ENCODE results near the gene MCM7.

DNA sequence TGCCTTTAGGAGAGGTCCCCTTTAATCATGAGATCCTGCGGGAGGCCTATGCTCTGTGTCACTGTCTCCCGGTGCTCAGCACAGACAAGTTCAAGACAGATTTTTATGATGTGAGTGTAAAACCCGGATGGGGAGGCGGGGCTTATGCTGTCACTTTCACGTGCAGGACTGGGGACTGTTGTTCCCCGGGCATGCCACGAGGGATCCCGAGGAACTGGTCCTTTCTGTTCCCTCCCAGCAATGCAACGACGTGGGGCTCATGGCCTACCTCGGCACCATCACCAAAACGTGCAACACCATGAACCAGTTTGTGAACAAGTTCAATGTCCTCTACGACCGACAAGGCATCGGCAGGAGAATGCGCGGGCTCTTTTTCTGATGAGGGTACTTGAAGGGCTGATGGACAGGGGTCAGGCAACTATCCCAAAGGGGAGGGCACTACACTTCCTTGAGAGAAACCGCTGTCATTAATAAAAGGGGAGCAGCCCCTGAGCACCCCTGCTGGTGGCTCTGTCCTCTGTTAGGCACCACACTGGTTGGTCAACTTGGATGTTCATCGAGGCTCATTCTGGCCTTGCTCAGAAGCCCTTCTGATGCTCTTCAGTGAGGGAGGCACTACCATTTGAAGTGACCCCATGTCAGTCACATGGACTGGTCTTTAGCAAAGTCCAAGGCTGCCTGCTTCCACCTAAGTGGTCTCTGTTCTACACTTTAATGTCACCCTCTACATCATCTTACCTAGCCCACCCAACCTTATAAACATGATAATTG is 9.6 kb downstream of the MCM7 start:
- TF ChIP-seq, protein P1, sequence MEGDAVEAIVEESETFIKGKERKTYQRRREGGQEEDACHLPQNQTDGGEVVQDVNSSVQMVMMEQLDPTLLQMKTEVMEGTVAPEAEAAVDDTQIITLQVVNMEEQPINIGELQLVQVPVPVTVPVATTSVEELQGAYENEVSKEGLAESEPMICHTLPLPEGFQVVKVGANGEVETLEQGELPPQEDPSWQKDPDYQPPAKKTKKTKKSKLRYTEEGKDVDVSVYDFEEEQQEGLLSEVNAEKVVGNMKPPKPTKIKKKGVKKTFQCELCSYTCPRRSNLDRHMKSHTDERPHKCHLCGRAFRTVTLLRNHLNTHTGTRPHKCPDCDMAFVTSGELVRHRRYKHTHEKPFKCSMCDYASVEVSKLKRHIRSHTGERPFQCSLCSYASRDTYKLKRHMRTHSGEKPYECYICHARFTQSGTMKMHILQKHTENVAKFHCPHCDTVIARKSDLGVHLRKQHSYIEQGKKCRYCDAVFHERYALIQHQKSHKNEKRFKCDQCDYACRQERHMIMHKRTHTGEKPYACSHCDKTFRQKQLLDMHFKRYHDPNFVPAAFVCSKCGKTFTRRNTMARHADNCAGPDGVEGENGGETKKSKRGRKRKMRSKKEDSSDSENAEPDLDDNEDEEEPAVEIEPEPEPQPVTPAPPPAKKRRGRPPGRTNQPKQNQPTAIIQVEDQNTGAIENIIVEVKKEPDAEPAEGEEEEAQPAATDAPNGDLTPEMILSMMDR (IDR thresholded peaks at IDR 0.05) = no peak
- no peak for TF ChIP-seq POLR2A (IDR thresholded peaks at IDR 0.05)
